GM19193 (cell line): Measurements from ENCODE around the gene NMT1.

Experiments used
- POLR2A ChIP-seq: IDR thresholded peaks from 4 replicates; pipeline ENCODE4 v1.6.1; 2011; ENCODE audit not compliant: insufficient read depth, insufficient read length; ENCODE audit errors: extremely low read depth

NMT1 gene

DNA sequence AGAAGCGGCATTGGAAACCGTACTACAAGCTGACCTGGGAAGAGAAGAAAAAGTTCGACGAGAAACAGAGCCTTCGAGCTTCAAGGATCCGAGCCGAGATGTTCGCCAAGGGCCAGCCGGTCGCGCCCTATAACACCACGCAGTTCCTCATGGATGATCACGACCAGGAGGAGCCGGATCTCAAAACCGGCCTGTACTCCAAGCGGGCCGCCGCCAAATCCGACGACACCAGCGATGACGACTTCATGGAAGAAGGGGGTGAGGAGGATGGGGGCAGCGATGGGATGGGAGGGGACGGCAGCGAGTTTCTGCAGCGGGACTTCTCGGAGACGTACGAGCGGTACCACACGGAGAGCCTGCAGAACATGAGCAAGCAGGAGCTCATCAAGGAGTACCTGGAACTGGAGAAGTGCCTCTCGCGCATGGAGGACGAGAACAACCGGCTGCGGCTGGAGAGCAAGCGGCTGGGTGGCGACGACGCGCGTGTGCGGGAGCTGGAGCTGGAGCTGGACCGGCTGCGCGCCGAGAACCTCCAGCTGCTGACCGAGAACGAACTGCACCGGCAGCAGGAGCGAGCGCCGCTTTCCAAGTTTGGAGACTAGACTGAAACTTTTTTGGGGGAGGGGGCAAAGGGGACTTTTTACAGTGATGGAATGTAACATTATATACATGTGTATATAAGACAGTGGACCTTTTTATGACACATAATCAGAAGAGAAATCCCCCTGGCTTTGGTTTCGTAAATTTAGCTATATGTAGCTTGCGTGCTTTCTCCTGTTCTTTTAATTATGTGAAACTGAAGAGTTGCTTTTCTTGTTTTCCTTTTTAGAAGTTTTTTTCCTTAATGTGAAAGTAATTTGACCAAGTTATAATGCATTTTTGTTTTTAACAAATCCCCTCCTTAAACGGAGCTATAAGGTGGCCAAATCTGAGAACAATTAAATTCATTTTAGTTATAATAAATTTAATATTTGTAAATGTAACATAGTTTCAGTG is 88.8 kb downstream of the NMT1 start:
- no peak for TF ChIP-seq POLR2A

- no peak for TF ChIP-seq POLR2A
Measured at GRCh38 chr17:45150911-45151809, 90.0 kb downstream of the NMT1 start.

DNA sequence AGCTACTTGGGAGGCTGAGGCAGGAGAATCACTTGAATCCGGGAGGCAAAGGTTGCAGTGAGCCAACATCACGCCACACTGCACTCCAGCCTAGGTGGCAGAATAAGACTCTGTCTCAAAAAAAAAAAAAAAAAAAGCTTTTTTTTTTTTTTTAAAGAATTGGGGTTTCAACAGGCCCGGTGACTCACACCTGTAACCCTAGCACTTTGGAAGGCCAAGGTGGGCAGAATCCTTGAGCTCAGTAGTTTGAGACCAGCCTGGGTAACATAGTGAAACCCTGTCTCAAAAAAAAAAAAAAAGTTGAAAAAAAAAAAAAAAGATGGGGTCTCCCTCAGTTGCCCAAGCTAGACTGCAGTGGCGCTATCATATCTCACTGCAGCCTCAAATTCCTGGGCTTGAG is 93.9 kb downstream of the NMT1 start:
- no peak for TF ChIP-seq POLR2A

- TF ChIP-seq POLR2A, result no peak
Measured at GRCh38 chr17:45155483-45155882, 94.4 kb downstream of the NMT1 start.

GRCh38 chr17:45156242-45156641 is 95.1 kb downstream of the NMT1 start:
- TF ChIP-seq POLR2A, result no peak
